SK-N-SH (cell line): ENCODE data around the gene TEK. TPM values are rescaled to one million over a fixed set of nuclear protein-coding genes. Genes with fewer than 3 reads are reported as not detected.

ENCODE experiments used
- CTCF ChIA-PET: fragments of 300-600, 350-600 bp; formaldehyde crosslinking; extraction: SDS; loops from one replicate; lab custom pipeline; 2021; lab: Yijun Ruan, JAX
- POLR2A ChIA-PET: fragments of 350-600 bp; sonication (Branson Sonifier 250); formaldehyde crosslinking; extraction: SDS; loops from one replicate; lab custom pipeline; 2020; ENCODE audit warnings: antibody characterized with exemption, inconsistent platforms; lab: Yijun Ruan, JAX
- DNase-seq: peaks from one replicate; pipeline ENCODE4 v3.0.0; 2012
- H2AFZ ChIP-seq: fragments of 200-600 bp; sonication (generic); 2 replicates; pipeline ENCODE4 v1.8.1; 2016; ENCODE audit warnings: antibody characterized with exemption, mild to moderate bottlenecking, low read depth
- H3F3A ChIP-seq: fragments of 200-600 bp; sonication (generic); replicated peaks from 2 replicates; pipeline ENCODE3; 2016; ENCODE audit warnings: antibody characterized with exemption, mild to moderate bottlenecking; ENCODE audit not compliant: insufficient read depth
- H3K27ac ChIP-seq, 2 experiments: fragments of 200-500 bp in 1 of 2; fragments of 200-600 bp in 1 of 2; sonication (Bioruptor generic) in 1 of 2; sonication (generic), shearing (Covaris generic) in 1 of 2; 2 replicates each; pipeline versions ENCODE4 v1.5.1 to v1.6.1; 2014 to 2016; ENCODE audit warnings: low read depth in 2 of 2, inconsistent platforms in 1 of 2, low read length in 1 of 2, mild to moderate bottlenecking in 1 of 2, mixed read lengths in 1 of 2
- H3K27me3 ChIP-seq: fragments of 200-600 bp; sonication (generic), shearing (Covaris generic); 2 replicates; pipeline ENCODE4 v1.6.1; 2016; ENCODE audit warnings: mixed run types; ENCODE audit not compliant: insufficient read depth
- H3K36me3 ChIP-seq, 2 experiments: fragments of 200-500 bp in 1 of 2; fragments of 200-600 bp in 1 of 2; sonication (Bioruptor generic) in 1 of 2; sonication (generic) in 1 of 2; replicated peaks in 1 of 2; 2 replicates each; pipeline versions ENCODE3 to v1.5.1; 2014 to 2016; ENCODE audit warnings: low read length in 1 of 2, mild to moderate bottlenecking in 1 of 2; ENCODE audit not compliant: insufficient read depth in 2 of 2, control insufficient read depth in 1 of 2
- H3K4me1 ChIP-seq, 2 experiments: fragments of 200-500 bp in 1 of 2; fragments of 200-600 bp in 1 of 2; sonication (Bioruptor generic) in 1 of 2; sonication (generic), shearing (Covaris generic) in 1 of 2; 2 replicates each; pipeline versions ENCODE4 v1.5.1 to v1.6.1; 2014 to 2016; ENCODE audit warnings: low read depth in 1 of 2, low read length in 1 of 2, mixed run types in 1 of 2; ENCODE audit not compliant: insufficient read depth in 2 of 2, control insufficient read depth in 1 of 2
- H3K4me2 ChIP-seq: fragments of 200-600 bp; sonication (generic), shearing (Covaris generic); 2 replicates; pipeline ENCODE4 v1.6.1; 2017; ENCODE audit warnings: mixed run types
- H3K4me3 ChIP-seq, 2 experiments: fragments of 200-500 bp in 1 of 2; fragments of 200-600 bp in 1 of 2; sonication (Bioruptor generic) in 1 of 2; sonication (generic), shearing (Covaris generic) in 1 of 2; 2 replicates each; pipeline versions ENCODE4 v1.5.1 to v1.8.1; 2014 to 2016; ENCODE audit warnings: low read depth in 2 of 2, inconsistent platforms in 1 of 2, low read length in 1 of 2, mild to moderate bottlenecking in 1 of 2, mixed read lengths in 1 of 2, moderate library complexity in 1 of 2
- H3K79me2 ChIP-seq: fragments of 200-600 bp; sonication (generic); 2 replicates; pipeline ENCODE4 v1.8.1; 2017; ENCODE audit warnings: mild to moderate bottlenecking; ENCODE audit not compliant: insufficient read depth
- H3K9ac ChIP-seq: fragments of 200-600 bp; sonication (generic); 2 replicates; pipeline ENCODE4 v1.6.1; 2017; ENCODE audit warnings: mixed run types
- H3K9me2 ChIP-seq: fragments of 200-600 bp; sonication (generic); 2 replicates; pipeline ENCODE4 v1.6.1; 2017; ENCODE audit warnings: mixed run types
- H3K9me3 ChIP-seq: fragments of 200-600 bp; sonication (generic); 2 replicates; pipeline ENCODE4 v1.6.1; 2017; ENCODE audit warnings: mixed run types, mild to moderate bottlenecking, moderate library complexity
- H4K20me1 ChIP-seq: fragments of 200-600 bp; sonication (generic); 2 replicates; pipeline ENCODE4 v1.6.1; 2017; ENCODE audit warnings: mild to moderate bottlenecking, mixed run types; ENCODE audit not compliant: insufficient read depth
- CHD2 ChIP-seq: fragments of 150-350 bp; IDR thresholded peaks from 2 replicates; pipeline ENCODE4 v1.6.1; 2018; ENCODE audit warnings: low read length; ENCODE audit not compliant: partially characterized antibody
- ELF1 ChIP-seq: IDR thresholded peaks from 2 replicates; pipeline ENCODE4 v1.4.0; 2012
- EP300 ChIP-seq, 2 experiments: IDR thresholded peaks; 2 replicates each; pipeline versions ENCODE4 v1.4.0 to v1.6.1; 2012; ENCODE audit warnings: borderline replicate concordance in 1 of 2, low read depth in 1 of 2, low read length in 1 of 2
- FOSL2 ChIP-seq: IDR thresholded peaks from 2 replicates; pipeline ENCODE4 v1.4.0; 2012; ENCODE audit warnings: low read depth, mild to moderate bottlenecking, moderate library complexity, borderline replicate concordance
- FOXM1 ChIP-seq: IDR thresholded peaks from 2 replicates; pipeline ENCODE4 v1.4.0; 2012; ENCODE audit warnings: low read depth, mild to moderate bottlenecking
- GABPA ChIP-seq: IDR thresholded peaks from 2 replicates; pipeline ENCODE4 v1.4.0; 2012; ENCODE audit warnings: low read depth, mild to moderate bottlenecking
- JUND ChIP-seq: IDR thresholded peaks from 2 replicates; pipeline ENCODE4 v1.4.0; 2012
- MXI1 ChIP-seq: IDR thresholded peaks from 2 replicates; pipeline ENCODE4 v1.6.1; 2012; ENCODE audit warnings: mild to moderate bottlenecking, low read depth, low read length, improper control_type of control experiment
- NFIC ChIP-seq: IDR thresholded peaks from 2 replicates; pipeline ENCODE4 v1.4.0; 2012; ENCODE audit warnings: borderline replicate concordance
- NRF1 ChIP-seq: IDR thresholded peaks from 2 replicates; pipeline ENCODE4 v1.6.1; 2012; ENCODE audit warnings: low read depth, mild to moderate bottlenecking, low read length
- POLR2AphosphoS5 ChIP-seq: IDR thresholded peaks from 2 replicates; pipeline ENCODE4 v1.6.1; 2012; ENCODE audit warnings: low read depth, low read length
- RCOR1 ChIP-seq: fragments of 150-350 bp; IDR thresholded peaks from 2 replicates; pipeline ENCODE4 v1.6.1; 2017; ENCODE audit warnings: antibody characterized with exemption, low read length
- RXRA ChIP-seq: IDR thresholded peaks from 2 replicates; pipeline ENCODE4 v1.4.0; 2012; ENCODE audit warnings: low read depth, mild to moderate bottlenecking, borderline replicate concordance
- SMC3 ChIP-seq: IDR thresholded peaks from 2 replicates; pipeline ENCODE4 v1.6.1; 2012; ENCODE audit warnings: low read depth, low read length, improper control_type of control experiment
- TAF1 ChIP-seq: IDR thresholded peaks from 2 replicates; pipeline ENCODE4 v1.6.1; 2012; ENCODE audit warnings: low read depth, mild to moderate bottlenecking, low read length, moderate library complexity, borderline replicate concordance
- YY1 ChIP-seq: IDR thresholded peaks from 2 replicates; pipeline ENCODE4 v1.4.0; 2012; ENCODE audit warnings: low read depth, mild to moderate bottlenecking
- WGBS: methylation state at CpG from one replicate; pipeline ENCODE4 v1.1.6; 2017; ENCODE audit warnings: low lambda C conversion rate; 5-methylcytosine and 5-hydroxymethylcytosine counted together
- polyA plus RNA-seq, 3 experiments: library from polyadenylated mRNA; depleted of rRNA; stranded (reverse); fragments of >200 nt; gene quantifications; 2 replicates each; pipeline ENCODE4 v1.2.3, GENCODE V29; 2012
- TF ChIP-seq, protein P1 (sequence below): IDR thresholded peaks from 2 replicates; pipeline ENCODE4 v1.4.0; 2012; ENCODE audit warnings: low read depth
- TF ChIP-seq, protein P2 (sequence below): fragments of 200-600 bp; sonication (generic); IDR thresholded peaks from 2 replicates; pipeline ENCODE4 v1.6.1; 2017; ENCODE audit warnings: antibody characterized with exemption, mild to moderate bottlenecking, moderate library complexity
- TF ChIP-seq, protein P3 (sequence below): IDR thresholded peaks from 2 replicates; pipeline ENCODE4 v1.4.0; 2012; ENCODE audit warnings: low read depth, borderline replicate concordance
- TF ChIP-seq, protein P4 (sequence below): IDR thresholded peaks from 2 replicates; pipeline ENCODE4 v1.4.0; 2012; ENCODE audit warnings: low read depth, borderline replicate concordance
- TF ChIP-seq, protein P5 (sequence below): fragments of 150-350 bp; IDR thresholded peaks from 2 replicates; pipeline ENCODE4 v1.6.1; 2017; ENCODE audit warnings: antibody characterized with exemption, low read length, low read depth, borderline replicate concordance

The TEK gene
- polyA plus RNA-seq, 1 of the 3 experiments (the other 2 are of a cell fraction), result 0.03 TPM

DNA sequence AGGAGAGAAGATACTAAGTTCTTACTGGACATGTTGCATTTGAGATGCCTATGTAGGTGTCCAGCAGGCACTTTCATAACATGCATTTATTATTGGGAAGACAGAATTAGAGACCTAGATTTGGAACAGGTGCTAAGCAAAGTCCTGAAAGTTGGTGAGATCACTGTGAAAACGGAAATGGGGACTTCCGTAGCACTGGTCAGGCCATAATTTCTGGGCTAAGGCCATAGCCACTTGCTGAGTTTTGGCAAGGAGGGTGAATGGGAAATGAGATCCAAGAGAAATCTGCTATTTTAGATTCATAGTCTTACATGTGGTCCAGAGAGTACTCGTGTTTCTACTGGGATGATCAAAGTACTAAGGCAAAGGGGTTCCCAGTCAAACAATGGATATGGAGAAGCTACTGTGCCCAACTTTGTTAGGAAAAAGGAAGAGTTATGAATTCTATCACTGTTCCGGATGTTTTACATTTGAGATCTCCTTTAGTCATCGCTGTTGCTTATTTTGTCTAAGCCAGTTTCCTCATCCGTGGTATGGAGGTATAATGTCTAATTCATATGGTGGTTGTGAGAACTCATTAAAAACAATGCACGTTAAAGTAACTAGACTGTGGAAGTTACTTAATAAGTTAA is 33.4 kb downstream of the TEK start (continued):
- no peak for TF ChIP-seq POLR2AphosphoS5
- TF ChIP-seq JUND, result no peak
- TF ChIP-seq CHD2, result no peak
- TF ChIP-seq NFIC, result no peak
- TF ChIP-seq, protein P1, sequence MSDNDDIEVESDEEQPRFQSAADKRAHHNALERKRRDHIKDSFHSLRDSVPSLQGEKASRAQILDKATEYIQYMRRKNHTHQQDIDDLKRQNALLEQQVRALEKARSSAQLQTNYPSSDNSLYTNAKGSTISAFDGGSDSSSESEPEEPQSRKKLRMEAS, result no peak
- TF ChIP-seq EP300 (IDR thresholded peaks at IDR 0.05; ENCODE audit: borderline replicate concordance in 1 of 2, low read depth in 1 of 2, low read length in 1 of 2), result no peak
- no peak for TF ChIP-seq RCOR1
- no peak for TF ChIP-seq NRF1

DNA sequence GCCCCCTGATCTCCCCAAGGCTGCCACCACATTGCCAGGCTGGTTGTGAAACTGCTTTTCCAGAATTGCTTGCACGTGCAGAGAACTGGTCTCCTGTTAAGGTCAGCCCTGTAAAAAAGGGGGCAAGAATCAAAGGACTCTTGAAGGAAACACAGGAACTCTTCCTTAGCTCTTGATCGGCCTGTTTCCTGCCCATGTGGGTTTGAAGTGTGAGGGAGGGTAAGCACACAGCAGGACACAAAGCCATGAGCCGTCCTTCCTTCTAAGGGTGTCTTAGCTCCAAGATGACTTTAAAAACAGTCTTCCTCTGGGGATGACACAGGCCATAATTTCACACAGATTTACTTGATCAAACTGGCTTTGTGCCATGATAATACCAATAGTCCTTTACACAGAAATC is 36.1 kb downstream of the TEK start:
- H3F3A ChIP-seq, result peaks cover 8% of the 10 kb centered on the region
- POLR2A ChIA-PET, result no interaction called here
- H3K4me3 ChIP-seq, result no peak overlapping the region
- no peaks in the 10 kb centered on the region for H3K9me3 ChIP-seq
- H3K4me2 ChIP-seq, result no peak overlapping the region
- no peaks in the 10 kb centered on the region for H3K36me3 ChIP-seq
- H3K27ac ChIP-seq, result no peak overlapping the region
- no peaks in the 10 kb centered on the region for H3K4me1 ChIP-seq
- WGBS, result 71% methylated on average over 3 of the region's 3 CpGs
- no peak overlapping the region for H2AFZ ChIP-seq
- H3K79me2 ChIP-seq, result no peaks in the 10 kb centered on the region
- H3K27me3 ChIP-seq, result no peaks in the 10 kb centered on the region
- CTCF ChIA-PET, result no interaction called here
- no peak for TF ChIP-seq MXI1
- TF ChIP-seq SMC3, result no peak
- TF ChIP-seq, protein P2, sequence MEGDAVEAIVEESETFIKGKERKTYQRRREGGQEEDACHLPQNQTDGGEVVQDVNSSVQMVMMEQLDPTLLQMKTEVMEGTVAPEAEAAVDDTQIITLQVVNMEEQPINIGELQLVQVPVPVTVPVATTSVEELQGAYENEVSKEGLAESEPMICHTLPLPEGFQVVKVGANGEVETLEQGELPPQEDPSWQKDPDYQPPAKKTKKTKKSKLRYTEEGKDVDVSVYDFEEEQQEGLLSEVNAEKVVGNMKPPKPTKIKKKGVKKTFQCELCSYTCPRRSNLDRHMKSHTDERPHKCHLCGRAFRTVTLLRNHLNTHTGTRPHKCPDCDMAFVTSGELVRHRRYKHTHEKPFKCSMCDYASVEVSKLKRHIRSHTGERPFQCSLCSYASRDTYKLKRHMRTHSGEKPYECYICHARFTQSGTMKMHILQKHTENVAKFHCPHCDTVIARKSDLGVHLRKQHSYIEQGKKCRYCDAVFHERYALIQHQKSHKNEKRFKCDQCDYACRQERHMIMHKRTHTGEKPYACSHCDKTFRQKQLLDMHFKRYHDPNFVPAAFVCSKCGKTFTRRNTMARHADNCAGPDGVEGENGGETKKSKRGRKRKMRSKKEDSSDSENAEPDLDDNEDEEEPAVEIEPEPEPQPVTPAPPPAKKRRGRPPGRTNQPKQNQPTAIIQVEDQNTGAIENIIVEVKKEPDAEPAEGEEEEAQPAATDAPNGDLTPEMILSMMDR, result no peak
- TF ChIP-seq GABPA, result no peak
- no peak overlapping the region for H3K9ac ChIP-seq
- no peaks in the 10 kb centered on the region for H4K20me1 ChIP-seq
- no peak for DNase-seq
- H3K9me2 ChIP-seq, result no peaks in the 10 kb centered on the region

DNA sequence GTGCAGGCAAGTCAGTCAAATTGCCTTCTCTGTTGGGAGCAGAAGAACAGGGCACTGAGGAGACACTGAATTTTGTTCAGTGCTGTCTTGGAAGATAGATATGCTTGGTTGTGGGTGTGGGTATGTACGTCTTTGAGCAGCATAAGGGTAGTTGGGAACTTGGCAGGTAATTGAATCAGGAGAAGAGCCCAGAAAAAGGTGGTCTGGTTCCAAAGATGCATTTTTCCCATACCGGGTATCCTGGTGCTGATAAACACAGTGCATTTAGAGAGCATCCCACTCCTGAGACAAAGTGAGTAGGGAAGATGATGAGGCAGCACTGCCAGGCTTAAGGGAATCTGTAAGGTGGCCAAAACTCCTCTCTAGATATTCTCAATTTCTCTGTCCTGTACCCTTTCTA is 40.6 kb downstream of the TEK start:
- Histone ChIP-seq H3K27ac (no peak overlapping the region), H2AFZ (no peak overlapping the region), H3K4me3 (no peak overlapping the region), H3K4me2 (no peak overlapping the region), H3F3A (peaks cover 8% of the 10 kb centered on the region), H3K4me1 (peaks cover 0 to 10% of the 10 kb centered on the region in 2 experiments; a peak in 1 of 4 replicates), H3K36me3 (no peaks in the 10 kb centered on the region), H3K79me2 (no peaks in the 10 kb centered on the region), H4K20me1 (no peaks in the 10 kb centered on the region), H3K9me2 (no peaks in the 10 kb centered on the region), H3K9ac (no peak overlapping the region), H3K27me3 (no peaks in the 10 kb centered on the region), H3K9me3 (no peaks in the 10 kb centered on the region)
- no peak for DNase-seq
- CTCF ChIA-PET, result no interaction called here
- POLR2A ChIA-PET, result no interaction called here
- 88% methylated on average over 2 of the region's 2 CpGs for WGBS
- TF ChIP-seq, protein P1, result no peak
- TF ChIP-seq NFIC, result no peak
- TF ChIP-seq CHD2, result no peak
- no peak for TF ChIP-seq RXRA
- TF ChIP-seq YY1, result no peak
- TF ChIP-seq, protein P3, sequence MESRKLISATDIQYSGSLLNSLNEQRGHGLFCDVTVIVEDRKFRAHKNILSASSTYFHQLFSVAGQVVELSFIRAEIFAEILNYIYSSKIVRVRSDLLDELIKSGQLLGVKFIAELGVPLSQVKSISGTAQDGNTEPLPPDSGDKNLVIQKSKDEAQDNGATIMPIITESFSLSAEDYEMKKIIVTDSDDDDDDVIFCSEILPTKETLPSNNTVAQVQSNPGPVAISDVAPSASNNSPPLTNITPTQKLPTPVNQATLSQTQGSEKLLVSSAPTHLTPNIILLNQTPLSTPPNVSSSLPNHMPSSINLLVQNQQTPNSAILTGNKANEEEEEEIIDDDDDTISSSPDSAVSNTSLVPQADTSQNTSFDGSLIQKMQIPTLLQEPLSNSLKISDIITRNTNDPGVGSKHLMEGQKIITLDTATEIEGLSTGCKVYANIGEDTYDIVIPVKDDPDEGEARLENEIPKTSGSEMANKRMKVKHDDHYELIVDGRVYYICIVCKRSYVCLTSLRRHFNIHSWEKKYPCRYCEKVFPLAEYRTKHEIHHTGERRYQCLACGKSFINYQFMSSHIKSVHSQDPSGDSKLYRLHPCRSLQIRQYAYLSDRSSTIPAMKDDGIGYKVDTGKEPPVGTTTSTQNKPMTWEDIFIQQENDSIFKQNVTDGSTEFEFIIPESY, result no peak
- TF ChIP-seq, protein P4, sequence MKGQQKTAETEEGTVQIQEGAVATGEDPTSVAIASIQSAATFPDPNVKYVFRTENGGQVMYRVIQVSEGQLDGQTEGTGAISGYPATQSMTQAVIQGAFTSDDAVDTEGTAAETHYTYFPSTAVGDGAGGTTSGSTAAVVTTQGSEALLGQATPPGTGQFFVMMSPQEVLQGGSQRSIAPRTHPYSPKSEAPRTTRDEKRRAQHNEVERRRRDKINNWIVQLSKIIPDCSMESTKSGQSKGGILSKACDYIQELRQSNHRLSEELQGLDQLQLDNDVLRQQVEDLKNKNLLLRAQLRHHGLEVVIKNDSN, result no peak
- TF ChIP-seq GABPA, result no peak
- TF ChIP-seq SMC3, result no peak
- TF ChIP-seq FOXM1, result no peak
- no peak for TF ChIP-seq POLR2AphosphoS5
- TF ChIP-seq, protein P5, sequence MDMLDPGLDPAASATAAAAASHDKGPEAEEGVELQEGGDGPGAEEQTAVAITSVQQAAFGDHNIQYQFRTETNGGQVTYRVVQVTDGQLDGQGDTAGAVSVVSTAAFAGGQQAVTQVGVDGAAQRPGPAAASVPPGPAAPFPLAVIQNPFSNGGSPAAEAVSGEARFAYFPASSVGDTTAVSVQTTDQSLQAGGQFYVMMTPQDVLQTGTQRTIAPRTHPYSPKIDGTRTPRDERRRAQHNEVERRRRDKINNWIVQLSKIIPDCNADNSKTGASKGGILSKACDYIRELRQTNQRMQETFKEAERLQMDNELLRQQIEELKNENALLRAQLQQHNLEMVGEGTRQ, result no peak
- no peak for TF ChIP-seq MXI1
- TF ChIP-seq FOSL2, result no peak
- TF ChIP-seq TAF1, result no peak
- TF ChIP-seq ELF1, result no peak
